HG03135 (cell line): ENCODE measurements around the gene GJC1.

Experiments
- ATAC-seq: cut with Tn5 transposase; IDR thresholded peaks from one replicate; pipeline ENCODE4 v1.9.1; 2021; ENCODE audit warnings: mild to moderate bottlenecking, moderate library complexity; ENCODE audit not compliant: unreplicated experiment

The GJC1 gene

DNA sequence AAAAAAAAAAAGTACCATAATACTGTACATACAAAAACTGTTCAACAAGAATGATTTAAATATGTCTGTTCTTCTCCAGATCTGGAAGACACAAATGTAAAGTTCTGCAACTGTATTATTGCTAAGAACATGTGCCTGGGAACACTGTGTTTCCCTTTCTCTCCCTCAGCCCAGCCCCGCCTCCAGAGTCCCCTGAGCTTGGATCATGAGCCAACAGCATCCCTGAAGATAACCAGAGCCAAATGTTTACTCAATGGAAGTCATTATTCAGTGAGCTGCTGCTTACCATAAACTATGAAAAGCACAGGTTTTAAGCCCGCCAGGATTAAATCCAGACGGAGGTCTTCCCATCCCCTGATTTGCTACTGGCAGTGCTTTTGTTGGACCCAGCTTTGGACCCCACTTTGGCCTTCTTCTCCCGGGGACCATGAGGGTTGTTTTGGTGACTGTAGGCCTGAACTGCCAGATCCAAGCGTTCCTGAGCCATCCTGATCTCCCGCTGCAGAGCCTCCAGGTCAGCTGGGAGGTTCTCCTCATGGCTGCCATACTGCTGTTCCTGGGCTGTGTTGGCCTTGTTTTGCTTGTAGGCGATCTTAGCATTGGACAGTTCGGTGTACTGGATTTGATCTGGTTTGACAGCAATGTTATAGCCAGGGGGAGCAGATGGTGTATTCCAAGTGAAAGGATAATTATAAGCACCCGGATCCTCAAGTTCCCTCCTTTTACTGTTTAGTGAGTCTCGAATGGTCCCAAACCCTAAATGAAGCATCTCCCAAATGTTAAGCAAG, 25.6 kb downstream of the GJC1 start:
- ATAC-seq = no peak

DNA sequence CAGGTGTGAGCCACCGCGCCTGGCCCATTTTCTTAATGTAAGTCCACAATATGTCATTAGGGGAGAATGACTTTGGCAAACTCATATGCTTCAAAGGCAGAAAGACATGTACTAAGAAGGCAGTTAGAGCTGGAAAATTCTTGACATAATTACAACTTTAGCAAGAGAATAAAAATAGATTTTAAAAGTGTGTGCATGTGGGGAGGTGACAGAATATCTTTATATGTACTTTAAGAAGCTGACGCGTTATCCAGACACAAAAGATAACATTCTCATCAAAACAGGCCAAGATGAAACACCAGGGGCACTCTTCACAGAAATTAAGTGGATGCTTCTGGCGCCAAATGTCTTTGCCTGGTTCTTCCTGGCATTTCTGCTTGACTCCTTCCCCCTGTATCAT, 28.2 kb downstream of the GJC1 start:
- ATAC-seq = no peak

DNA sequence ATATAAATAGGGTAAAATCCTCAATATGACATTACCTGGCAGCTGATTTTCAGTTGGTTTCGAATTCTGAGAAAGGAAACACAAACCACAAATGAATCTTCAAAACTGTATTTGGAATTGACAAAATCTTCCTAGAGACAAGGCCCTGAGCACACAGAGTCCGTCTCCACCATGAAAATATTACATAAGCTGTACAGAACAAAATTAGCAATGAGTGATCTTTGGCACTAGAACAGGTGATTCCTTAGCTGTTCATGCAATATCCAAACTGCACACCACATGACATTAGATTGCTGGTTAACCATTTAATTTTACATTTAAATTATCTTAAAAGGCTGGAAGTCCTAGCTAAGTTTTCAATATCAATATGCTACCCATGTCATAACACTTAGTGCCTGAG, 31.7 kb downstream of the GJC1 start:
- ATAC-seq = no peak

DNA sequence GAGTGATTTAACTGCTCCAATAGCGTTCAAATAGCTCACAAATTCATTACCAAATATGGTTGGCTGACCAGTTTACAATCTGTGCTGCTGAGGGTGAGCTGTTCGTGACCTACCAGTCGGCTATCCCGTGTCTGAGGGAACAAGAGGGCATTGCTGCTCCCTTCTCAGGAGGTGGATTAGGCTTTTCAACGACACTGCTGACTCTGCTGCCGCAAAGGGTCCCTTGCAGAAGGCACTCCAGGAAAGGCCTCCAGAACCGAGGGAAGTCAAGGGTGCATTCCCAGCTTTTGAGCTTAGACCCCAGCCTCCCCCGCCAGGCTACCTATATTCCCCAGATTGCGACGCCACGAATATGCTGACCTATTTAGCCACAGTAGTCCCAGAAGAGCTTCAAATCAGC, 32.3 kb downstream of the GJC1 start:
- ATAC-seq = no peak

DNA sequence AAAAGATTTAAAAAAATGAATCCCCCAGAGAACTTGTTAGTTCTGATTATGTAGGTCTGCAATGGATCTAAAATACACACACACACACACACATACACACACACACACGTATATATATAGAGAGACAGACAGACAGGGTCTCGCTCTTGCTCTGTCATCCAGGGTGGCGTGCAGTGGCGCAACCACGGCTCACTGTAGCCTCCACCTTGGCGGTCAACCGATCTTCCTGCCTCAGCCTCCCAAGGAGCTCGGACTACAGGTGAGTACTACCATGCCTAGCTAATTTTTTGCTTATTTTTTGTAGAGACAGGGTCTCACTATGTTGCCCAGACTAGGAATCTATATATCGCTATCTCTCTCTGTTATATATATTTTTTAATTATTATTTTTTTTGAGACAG, 33.4 kb downstream of the GJC1 start:
- ATAC-seq = no peak

DNA sequence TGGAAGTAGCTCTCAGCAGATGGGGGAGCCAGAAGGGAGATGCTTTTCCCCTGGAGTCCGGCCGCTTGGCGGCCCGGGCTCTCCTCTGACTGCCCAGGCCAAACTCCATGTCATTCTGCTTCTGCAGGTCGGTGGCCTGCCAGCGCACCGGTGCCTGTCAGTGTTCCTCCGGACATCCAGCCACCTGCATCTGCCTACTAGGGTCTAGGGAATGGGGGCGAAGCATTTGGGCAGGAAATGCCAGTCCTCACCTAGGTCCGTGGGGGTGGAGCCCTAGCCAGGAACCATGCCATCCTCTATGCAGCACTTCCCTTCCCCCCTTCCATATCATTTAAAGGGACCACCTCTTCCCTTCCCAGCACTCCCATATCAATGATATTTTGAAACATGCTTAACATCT, 34.2 kb downstream of the GJC1 start:
- ATAC-seq = no peak

DNA sequence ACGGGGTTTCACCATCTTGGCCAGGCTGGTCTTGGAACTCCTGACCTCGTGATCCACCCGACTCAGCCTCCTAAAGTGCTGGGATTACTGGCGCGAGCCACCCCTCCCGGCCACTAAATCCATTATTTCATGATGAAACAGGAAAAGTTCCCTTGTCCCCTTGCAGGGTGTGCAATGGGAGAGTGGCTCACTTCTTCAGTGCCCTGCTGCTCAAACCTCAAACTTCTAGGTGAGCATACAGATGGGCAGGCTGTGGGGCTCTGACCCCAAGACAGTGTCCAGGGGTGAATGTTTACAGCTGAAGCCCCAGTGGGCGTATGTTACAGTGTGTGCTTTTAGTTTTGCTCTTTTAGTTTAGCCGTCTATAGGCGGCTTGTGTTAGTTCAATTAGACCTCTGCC, 34.7 kb downstream of the GJC1 start:
- ATAC-seq = no peak

DNA sequence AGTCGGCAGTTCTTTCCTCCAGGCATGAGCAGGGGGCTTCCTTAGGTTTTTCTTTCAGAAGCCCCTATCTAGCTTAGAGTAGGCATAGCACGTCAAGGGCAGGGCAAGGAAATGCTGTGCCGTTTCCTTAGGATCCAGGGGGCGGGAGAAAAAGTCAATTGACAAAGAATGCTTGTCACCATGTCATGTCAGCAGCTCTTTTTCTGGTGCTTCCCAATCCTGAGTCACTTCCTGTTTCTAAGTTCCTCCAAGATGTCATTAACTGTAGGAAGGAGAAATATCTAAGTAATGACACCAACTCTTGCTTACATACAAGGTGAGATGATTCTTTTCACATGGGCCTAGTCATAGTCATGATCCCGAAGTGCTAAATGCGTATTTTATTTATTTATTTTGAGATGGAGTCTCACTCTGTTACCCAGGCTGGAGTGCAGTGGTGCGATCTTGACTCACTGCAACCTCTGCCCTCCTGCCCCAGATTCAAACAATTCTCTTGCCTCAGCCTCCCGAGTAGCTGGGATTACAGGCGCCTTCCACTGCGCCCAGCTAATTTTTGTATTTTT, 35.2 kb downstream of the GJC1 start:
- ATAC-seq = no peak

DNA sequence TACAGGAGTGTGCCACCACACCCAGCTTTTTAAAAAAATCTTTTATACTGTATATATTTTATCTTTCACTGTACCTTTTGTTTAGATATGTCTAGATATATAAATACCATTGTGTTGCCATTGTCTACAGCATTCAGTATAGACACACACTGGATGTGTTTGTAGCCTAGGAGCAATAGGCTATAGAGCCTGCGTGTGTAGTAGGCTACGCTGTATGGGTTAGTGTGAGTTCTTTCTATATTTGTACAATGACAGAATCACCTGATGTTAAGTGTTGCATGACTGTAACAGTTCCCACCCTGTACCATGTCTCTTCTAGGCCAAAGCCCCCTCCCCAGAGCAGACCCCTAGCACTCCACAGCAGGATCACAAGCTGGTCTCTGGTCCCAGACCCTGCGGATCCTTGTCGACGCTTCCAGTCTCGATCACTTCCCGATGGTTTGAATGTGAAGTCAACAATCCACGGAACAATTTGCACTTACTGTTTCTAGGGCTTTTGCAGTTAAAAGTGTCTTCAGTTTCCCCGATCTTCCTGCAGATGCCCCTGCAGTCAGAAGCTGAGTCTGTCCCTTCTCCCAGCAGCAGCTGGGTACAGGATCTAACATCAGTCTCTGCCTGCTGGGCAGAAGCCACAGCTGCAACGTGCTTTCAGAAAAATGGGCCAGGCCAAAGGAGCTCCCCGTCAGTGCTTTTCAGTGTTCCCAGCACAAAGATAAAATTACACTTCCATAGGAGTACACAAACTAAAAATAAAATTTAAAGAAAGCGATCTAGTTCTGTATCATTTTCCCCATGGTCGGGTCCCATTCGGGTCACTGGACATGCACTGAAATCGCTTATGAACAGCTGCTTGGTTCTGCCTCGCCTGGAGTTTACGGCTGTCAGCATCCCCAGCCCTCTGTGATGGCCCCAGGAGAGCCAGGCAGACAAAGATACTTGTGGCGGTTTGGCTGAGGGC, 35.9 kb downstream of the GJC1 start:
- no peak for ATAC-seq

DNA sequence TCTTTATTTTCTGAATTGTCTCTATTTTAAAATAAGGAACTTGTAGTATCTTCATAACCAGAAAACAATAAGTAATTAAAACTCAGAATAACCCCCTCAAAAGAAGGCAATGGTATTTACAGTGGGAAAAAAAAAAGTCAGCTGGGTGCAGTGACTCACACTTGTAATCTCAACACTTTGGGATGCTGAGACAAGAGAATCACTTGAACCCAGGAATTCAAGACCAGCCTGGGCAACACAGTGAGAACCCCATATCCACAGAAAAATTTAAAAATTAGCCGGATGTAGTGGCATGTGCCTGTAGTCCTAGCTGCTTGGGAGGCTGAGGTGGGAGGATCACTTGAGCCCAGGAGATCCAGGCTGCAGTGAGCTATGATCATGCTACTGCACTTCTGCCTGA, 37.8 kb downstream of the GJC1 start:
- ATAC-seq = no peak

DNA sequence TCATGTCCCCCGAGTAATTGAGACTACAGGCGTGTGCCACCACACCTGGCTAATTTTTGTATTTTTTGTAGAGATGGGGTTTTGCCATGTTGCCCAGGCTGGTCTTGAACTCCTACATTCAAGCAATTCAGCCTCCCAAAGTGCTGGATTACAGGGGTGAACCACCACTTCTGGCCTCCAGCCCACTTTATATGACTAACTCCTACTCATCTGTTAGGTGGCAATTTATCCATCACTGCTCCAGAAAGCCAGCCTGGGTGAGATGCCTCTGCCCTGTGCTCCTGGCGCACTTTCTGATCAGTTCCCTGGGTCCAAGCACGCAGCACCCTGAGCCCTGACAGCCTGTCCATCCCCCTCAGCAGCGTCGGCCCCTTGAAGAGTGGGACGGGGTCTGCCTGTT, 41.9 kb downstream of the GJC1 start:
- ATAC-seq = no peak

DNA sequence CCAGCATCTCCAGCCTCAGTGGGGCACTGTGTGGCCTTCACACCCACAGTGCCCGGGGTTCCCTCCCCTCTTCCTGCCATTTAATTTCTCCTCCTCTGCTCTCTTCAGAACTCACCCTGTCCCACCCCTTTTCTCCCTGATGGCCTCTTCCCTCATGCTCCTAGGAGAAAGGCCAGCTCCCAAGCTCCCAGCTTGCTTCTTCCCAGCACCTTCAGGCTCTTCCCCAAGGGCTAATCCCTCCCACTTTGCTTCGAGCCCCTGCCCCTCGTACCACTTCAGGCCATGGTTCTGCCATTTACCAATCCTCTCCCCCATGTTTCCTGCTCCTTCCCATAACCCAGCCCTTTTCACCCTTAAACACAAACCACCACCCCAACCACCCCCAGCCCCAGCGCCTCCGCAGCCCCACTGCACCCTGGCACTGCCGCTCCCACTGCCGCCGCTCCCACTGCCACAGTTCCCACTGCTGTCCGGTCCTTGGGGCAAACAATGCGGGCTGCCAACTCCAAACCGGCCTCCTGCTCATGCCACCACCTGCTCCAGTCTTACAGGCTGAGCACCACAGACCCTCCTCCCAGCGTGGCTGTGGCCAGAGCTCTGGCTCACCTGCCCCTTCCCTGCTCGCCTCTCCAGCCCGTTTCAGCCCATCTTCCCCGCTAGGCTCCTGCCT, 42.7 kb downstream of the GJC1 start:
- no peak for ATAC-seq

DNA sequence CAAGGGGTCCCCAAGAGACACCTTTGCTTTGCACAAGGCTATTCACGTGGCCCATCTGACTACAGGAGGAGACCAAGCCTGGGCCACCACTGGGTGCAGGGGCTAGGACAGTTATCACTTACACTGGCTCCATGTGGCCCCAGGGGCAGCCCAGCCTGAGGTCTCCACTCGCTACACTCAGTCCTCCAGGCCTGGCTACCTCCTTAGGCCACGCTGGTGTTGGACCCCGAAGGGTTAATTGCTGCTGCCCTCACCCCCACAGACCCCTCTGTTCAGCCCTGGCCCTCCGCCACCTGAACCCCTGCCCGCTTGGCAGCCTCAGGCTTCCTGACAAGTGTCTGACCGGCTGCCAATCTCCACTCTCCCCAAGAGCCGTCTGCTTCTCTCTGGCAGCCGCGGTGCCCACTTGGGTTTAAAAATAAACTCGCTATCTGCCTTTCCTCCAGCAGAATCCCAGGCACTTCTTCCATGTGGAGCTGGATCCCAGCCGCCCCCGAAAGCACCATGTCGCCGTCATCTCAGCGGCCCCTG, 43.5 kb downstream of the GJC1 start:
- ATAC-seq = no peak

DNA sequence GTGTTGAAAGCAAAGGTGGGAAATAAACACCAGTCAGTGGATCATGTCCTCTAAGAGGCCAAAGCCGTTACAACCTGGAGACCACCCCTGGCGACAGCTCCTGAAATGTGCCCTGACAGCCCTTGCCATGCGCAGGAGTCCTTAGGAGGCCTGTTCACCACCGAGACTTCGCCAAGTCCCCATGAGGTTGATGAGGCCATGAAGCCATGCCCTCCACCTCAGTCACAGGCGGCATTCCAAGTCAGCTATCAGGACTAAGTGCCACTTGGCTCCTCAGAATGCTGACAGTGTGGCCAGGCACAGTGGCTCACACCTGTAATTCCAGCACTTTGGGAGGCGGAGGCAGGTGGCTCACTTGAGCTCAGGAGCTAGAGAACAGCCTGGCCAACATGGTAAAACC, 44.2 kb downstream of the GJC1 start:
- ATAC-seq = no peak

DNA sequence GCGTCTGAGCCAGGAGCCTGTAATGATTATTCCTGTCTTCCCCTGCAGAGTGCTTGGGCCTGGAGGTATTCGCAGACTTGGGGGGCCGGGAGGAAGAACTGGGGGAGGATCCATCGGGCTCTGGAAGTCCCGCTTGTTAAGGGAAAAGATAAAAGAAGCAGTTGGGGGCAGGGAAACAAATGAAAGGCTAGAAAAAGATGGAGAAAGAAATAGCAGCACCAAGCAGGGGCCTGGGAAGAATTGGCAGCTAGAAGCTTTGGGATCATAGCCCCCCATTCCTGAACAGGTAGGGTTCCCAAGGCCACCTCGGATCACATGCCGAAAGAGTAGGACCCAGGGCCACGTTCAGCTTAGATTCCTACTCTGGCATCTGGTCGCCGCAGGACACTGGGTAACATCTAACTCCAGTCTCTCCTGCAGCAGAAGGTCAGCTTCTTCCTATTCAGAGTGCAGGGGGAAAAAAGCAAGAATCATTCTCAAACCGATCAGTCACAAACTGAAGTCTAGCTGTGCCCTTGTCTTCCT, 47.7 kb downstream of the GJC1 start:
- no peak for ATAC-seq

DNA sequence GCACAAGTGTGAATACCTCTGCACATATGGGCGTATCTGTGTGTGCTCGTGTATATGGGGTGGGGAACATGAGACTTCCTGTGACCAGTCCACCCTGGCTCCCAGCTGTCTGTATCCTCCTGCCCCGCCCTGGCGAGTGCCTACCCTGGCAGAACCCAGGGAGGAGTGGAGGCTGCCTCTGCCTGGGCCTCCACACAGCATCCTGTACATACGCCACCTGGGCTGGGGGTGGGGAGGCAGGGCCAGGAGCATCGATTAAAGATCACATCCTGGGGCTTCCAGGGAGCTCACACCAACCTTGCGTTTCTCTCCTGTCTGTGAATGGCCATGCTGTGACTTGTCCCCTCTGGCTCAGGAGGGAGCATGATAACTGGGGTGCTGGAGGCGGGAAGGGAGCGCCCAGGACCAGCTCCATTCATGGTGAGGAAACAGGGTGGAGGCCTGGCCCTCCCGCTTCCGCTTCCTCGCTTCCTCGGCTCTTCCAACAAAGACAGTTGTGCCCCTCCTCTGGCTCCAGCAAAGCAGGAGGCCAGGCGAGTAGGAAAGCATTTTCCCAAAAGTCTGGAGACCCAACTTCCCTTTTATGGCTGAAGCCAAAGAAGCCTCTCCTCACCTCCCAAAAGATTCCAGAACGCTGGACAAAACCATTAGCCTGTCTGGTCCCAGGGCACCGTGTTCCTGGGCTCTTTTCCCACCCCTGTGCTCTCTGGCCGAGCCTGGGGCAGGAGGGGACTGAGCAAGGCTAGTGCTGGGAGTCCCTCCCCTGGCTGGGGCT, 48.3 kb downstream of the GJC1 start:
- no peak for ATAC-seq

DNA sequence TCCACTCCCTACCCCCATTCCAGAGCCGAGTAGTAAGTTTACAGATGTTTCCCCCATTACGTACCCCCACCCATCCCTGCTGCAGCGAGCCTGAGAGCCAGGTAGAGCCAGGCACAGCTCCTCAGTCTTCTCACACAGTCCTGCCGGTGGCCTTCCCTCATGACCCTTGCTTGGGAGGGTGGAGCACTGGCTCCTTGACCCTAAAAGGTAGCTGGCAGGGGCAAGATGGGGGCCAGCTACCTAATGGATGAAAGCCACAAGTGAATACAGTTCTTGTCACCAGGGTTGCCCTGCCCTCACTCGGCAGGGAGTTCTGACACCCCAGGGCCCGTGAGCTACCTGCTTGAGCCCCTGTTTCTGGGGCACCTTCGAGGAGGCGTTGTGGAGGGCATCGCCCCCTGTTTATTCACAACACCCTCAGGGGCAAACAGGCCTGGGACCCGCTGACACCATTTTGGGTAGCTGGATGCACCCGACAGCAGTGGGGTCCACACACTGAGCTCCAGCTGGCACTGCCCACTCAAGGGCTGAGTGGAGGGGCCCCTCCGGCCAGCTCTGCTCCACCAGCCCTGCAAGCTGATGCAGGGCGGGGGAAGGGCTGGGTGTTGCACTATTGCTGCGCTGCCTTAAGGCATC, 49.1 kb downstream of the GJC1 start:
- no peak for ATAC-seq

DNA sequence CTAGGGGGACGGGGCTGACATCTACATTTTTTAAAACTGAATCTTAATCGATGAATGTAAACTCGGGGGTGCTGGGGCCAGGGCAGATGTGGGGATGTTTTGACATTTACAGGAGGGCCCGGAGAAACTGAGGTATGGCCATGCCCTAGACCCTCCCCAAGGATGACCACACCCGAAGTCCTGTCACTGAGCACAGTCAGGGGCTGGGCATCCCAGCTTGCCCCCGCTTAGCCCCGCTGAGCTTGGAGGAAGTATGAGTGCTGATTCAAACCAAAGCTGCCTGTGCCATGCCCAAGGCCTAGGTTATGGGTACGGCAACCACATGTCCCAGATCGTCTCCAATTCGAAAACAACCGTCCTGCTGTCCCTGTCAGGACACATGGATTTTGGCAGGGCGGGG, 49.9 kb downstream of the GJC1 start:
- no peak for ATAC-seq

DNA sequence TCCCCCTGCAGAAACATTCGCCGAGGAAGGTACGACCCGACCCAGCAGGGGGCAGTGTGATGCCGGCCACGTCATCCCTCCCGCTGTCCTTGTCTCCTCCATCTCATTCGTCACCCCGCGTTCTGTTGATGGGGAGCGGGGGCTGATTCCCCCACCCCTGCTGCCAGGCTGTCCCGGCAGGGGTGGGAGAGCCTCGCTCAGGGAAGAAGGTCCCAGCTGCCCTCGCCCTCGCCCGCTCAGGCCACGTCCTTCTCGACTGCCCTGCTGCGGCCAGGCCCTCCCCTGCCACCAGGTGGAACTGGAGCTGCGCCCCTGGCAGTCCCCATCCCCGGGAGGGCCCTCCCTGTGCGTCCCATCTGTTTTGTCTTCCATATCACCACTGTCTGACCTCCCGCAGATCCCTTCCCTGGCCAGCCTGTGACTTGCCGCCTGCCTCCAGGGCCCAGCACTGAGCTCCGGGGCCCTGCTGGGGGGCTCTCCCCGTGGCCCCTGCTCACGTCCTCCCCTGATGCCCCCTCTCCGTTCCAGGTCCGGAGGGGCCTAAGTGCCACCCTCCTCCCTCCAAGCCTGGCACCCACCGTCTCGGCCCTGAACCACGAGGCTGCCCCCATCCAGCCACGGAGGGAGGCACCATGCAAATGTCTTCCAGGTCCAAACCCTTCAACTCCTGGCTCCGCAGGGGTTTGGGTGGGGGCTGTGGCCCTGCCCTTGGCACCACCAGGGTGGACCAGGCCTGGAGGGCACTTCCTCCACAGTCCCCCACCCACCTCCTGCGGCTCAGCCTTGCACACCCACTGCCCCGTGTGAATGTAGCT, 50.7 kb downstream of the GJC1 start:
- no peak for ATAC-seq
